OCI-LY1 (cell line): ENCODE results near the gene KANSL1.

Experiments
- EZH2 ChIP-seq: fragments of 200-600 bp; sonication (generic), shearing (Covaris generic); IDR thresholded peaks from 2 replicates; pipeline ENCODE4 v1.8.0; 2017; ENCODE audit warnings: borderline replicate concordance, mixed run types, mild to moderate bottlenecking, antibody characterized with exemption, low read length, moderate library complexity, mixed read lengths
- TF ChIP-seq, protein P1 (sequence below): fragments of 200-600 bp; sonication (generic), shearing (Covaris generic); IDR thresholded peaks from 2 replicates; pipeline ENCODE4 v1.5.1; 2017; ENCODE audit warnings: mild to moderate bottlenecking, antibody characterized with exemption, low read length, moderate library complexity, mixed read lengths

DNA sequence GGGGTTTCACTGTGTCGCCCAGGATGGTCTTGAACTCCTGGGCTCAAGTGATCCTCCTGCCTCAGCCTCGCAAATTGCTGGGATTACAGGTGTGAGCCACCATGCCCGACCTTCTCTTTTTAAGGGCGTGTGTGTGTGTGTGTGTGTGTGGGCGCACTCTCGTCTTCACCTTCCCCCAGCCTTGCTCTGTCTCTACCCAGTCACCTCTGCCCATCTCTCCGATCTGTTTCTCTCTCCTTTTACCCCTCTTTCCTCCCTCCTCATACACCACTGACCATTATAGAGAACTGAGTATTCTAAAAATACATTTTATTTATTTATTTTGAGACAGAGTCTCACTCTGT is 190.3 kb downstream of the KANSL1 start:
- TF ChIP-seq, protein P1, sequence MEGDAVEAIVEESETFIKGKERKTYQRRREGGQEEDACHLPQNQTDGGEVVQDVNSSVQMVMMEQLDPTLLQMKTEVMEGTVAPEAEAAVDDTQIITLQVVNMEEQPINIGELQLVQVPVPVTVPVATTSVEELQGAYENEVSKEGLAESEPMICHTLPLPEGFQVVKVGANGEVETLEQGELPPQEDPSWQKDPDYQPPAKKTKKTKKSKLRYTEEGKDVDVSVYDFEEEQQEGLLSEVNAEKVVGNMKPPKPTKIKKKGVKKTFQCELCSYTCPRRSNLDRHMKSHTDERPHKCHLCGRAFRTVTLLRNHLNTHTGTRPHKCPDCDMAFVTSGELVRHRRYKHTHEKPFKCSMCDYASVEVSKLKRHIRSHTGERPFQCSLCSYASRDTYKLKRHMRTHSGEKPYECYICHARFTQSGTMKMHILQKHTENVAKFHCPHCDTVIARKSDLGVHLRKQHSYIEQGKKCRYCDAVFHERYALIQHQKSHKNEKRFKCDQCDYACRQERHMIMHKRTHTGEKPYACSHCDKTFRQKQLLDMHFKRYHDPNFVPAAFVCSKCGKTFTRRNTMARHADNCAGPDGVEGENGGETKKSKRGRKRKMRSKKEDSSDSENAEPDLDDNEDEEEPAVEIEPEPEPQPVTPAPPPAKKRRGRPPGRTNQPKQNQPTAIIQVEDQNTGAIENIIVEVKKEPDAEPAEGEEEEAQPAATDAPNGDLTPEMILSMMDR = no peak
- TF ChIP-seq EZH2 = no peak
